Retina (tissue), 1 donor: ENCODE results near the gene LMNTD1.
"Not testable (repeated sequence)": the region's sequence is repeated elsewhere in the genome, so short reads cannot be mapped to it uniquely, and the experiment has no call there.

Experiments
- DNase-seq: peaks from one replicate; pipeline ENCODE4 v3.0.0-alpha.2; 2016

The LMNTD1 gene

DNA sequence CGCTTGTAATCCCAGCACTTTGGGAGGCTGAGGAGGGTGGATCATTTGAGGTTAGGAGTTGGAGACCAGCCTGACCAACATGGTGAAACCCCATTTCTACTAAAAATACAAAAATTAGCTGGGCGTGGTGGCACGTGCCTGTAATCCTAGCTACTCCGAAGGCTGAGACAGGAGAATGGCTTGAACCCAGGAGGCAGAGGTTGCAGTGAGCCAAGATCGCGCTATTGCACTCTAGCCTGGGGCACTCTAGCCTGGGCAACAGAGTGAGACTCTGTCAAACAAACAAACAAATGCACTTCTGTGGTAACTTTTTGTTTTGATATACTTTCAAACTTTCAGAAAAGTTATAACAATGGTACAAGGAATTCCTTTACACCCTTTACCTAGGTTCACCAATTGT, 126.3 kb downstream of the LMNTD1 start:
- DNase-seq, result not testable (repeated sequence)
